Measurements from ENCODE around the gene PANX1.

GRCh38 chr11:94104734-94105133, 23.9 kb upstream of the PANX1 start:
- no peak for TF ChIP-seq CTCF (conservative IDR thresholded peaks at IDR 0.05; ENCODE audit: low read length)
- TF ChIP-seq EZH2phosphoT487 (IDR thresholded peaks at IDR 0.05; ENCODE audit: borderline replicate concordance), result no peak
